HG02763 (cell line): ENCODE data around the gene LRRC18.

Experiments used
- ATAC-seq: cut with Tn5 transposase; IDR thresholded peaks from one replicate; pipeline ENCODE4 v1.9.1; 2021; ENCODE audit warnings: mild to moderate bottlenecking, moderate library complexity; ENCODE audit not compliant: unreplicated experiment

Gene LRRC18

DNA sequence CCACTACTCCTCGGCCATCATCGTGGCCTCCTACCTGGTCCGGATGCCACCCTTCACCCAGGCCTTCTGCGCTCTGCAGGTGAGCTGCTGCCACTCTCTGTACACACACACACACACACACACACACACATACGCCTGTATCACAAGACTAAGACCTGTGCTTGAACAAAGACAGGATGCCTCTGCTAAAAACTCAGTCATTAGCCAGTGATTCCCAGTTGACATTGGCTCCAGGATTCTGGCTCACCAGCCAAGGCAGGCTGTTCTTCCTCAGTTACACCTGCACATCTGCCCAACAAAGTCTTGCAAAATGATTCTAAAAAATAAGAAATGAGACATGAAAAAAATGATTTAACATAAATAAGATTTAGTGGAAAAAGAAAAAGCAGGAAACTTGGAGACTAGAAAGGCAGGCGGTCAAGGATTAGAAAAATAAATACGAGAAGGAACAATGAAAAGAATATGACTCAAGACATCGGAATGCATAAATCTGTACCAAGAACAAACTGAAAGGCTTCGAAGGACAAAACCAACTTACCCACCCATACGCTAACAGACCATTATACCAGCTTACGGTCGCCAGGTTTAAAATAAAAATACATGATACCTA, 7.4 kb upstream of the LRRC18 start:
- no peak for ATAC-seq

DNA sequence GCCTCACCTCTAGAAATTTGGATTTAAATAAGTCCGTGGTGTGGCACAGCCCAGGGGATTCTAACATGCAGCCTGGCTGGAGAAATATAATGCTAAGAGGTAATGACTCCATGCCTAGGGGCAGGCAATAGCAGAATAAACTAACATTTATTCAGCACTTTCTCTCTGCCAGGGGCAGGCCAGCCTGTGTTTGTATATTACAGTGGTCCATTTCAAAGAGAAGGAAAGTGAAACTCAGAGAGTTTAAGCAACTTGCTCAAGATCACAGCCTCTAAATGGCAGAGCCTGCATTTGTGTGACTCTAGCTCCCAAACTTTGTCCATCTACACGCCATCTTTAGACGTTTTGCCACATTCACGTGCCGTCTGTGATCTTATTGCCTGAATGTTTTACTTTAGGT, 6.7 kb upstream of the LRRC18 start:
- no peak for ATAC-seq

DNA sequence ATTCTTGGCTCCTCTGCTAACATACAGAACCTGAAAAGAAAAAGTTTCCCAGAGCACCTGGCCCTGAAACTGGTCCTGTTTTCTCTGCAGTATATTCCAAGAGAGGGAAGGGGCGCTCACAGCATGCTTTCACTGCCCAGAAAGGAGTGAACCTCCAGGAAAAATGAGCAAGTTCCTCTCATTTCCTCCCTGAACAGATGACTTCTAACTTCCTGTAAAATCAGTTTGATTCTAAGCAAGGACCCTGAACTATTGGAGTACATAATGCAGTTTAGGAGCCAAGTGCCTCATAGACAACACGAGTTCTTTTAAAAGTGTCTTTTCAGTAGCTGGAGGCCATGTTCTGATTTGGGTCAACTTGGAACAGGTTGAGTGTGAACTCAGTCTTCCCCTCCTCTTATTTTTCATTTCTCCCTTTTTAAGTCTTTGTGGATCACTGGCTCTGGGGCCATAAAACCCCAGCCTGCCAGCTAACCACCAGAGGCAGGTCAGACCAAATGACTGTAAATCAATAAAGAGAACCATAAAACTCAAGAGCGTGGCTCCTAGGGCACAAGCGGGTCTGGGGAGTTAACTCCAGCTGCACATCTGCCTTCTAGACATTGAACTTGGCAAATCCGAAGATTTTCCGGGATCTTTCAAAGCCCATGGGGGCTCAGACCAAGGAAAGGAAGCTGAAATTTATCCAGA, 5.9 kb upstream of the LRRC18 start:
- no peak for ATAC-seq

DNA sequence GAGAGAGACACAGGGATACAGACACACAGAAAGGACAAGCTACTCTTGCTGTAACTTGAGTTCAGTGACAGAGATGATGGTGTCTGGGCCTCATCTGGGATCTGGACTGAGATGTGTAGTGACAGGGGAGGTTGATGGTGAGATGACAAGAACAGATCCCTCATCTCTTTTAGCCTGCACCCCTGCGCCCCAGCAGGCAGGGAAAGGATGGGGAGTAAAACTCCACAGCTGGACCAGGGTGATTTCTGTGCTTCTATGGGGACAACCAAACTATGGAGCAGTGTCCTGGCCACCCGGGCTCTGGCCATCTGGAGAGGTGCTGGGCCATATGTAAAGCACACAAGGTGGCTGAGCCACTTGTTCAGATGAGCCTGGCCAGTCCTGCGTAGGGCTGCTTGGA, 4.5 kb upstream of the LRRC18 start:
- no peak for ATAC-seq

DNA sequence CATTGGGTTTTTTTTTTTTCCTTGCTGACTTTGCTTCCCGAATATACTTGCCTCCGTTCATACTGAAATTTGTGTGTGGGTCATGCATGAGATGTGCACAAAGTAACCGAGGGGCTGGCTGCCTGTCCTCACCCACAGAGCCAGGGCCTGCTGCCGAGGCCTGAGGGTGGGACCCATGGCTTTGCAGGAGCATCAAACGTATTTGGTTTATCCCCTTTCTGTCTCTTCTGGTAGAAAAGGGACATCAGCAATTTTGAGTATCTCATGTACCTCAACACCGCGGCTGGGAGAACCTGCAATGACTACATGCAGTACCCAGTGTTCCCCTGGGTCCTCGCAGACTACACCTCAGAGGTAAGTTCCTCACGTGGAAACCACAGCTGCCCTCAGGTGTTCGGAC, 3.5 kb upstream of the LRRC18 start:
- ATAC-seq, result no peak

DNA sequence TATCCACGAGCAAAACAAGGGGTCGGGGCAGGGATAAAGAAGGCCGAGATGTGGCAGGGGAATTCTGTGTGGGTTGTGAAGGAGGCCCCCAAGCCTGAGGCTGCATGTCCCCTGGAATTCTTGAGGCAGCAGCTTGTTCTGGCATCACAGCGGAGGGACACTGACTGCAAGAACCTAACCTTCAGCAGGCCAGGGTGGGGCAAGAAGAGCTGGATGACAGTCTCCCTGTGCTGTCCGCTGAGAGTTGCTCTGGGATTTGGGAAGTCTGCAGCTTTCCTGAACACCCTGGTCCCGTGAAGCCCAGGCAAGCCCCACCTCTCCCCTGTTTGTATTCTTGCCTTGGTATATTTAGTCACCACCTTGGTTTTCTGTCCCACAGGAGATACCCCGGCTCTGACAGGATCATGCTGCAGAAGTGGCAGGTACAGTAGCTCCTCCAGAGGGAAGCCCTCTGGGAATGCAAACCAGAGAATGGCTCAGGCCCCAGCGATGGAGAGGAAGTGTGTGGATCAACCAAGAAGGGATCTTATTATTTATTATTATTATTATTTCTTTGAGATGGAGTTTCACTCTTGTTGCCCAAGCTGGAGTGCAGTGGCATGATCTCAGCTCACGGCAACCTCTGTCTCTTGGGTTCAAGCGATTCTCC, 1.9 kb upstream of the LRRC18 start:
- ATAC-seq, result no peak

DNA sequence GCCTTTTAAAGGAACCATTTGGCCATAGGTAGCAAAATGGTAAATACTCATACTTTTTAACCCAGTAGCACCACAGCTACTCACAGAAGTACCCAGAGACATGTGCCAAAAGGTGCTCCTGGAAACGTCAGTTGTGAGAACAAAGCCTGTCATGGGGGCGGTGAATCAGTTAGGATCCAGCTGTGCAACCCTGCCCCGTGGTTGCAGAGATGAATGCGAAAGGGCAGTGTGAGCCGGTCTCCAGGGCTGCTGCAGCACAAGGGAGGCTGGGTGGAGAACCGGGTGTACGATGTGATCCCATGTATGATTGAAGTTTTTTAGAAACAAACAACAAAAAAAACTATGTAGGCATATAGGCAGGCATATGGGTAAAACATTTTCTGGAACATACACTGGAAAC, 1.3 kb upstream of the LRRC18 start:
- no peak for ATAC-seq

DNA sequence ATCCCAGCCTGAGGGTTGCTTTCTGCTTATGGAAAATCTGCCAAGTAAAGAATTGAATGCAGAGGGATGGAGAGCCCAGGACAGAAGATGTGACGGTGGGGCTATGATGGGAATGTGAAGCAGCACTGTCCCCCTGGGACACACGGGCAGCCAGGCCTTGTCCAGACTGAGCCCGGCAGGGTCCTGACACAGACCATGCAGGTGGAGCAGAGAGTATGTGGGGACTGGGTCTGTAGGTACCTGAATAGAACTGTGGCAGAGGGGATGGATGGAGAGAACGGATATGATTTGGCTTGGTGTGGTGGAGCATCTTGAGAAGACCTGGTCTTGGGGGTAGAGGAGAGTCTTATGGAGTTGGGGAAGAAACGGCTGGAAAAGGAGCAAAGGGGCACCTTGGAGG, 732 bp upstream of the LRRC18 start:
- no peak for ATAC-seq

DNA sequence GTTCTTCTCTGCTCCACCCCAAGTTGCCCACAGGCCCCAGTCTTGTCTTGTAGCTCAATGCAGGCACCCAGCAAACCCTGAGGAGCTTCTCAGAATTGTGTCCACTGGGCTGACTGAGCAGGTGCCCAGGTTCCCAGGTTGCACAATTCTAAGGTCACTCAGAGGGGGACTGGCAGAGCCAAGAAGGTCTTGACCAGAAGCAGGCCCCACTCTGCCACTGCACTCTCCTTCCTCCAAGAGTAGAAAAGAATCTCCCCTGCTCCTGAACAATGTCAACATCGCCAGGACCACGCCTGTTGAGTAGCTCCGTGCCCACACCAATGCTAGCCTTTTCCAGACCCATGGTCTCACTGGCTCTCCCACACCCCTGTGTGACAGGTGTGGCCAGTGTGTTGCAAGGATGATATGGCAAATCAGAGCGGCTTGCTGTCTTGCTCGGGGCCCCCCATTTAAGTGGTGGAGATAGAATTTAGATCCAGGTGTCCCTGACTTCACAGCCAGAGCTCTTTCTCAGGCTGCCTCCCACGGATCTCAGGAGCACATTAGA, 577 bp downstream of the LRRC18 start:
- ATAC-seq, result no peak

DNA sequence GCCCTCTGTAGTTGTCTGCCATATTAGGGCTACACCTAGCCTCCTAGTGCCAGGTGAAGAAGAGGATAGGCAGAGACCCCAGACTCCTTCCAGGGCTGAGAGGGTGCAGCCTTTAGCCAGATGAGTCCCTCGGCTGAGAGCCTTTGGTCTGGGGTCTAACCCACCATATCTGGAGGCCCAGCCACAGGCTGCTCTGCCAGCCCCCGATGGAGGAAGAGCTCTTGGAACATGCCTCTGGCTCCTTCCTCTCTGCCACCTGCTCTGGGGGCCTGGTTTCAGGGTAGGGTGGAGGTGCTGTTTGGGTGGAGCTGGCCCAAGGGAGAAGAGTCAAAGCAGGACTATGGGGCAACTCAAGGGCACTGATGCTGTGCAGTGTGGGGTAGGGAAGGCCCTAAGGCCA, 1.4 kb downstream of the LRRC18 start:
- no peak for ATAC-seq

DNA sequence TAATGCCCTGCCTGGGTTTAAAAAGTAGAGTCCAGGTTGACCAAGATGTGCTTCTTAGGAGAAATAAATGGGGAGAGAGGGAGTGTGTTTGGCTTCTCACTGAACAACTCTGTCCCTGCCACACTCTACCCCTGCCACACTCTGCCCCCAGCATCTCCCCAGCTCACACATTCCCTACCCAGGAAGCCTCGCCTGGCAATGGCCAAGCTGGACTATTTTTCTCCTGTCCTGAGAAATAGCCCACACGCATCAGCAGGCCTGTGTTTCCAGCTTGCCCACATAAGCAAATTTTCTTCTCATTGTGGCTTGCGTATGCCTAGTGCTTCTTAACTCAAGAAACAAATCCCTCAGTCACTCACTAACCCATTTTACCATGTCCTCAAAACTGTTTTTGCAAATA, 1.8 kb downstream of the LRRC18 start:
- ATAC-seq, result no peak

DNA sequence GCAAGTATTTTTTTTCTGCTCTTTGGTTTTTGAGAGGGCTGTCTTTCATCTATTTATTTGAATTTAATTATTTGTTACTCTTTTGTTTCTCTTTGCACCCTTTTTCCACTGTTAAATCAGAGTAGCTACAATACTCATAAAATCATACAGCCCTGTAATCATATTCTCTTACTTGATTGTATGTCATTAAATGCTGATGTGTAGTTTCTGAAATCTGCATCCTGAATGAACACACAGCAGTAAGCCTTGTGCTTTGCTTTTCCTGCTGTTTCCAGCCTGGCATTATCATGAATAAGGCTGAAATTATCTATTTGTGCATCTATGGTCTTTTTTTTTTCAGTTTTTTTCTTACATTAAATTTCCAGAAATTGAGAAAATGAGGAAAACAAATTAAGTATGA, 4.1 kb downstream of the LRRC18 start:
- no peak for ATAC-seq

DNA sequence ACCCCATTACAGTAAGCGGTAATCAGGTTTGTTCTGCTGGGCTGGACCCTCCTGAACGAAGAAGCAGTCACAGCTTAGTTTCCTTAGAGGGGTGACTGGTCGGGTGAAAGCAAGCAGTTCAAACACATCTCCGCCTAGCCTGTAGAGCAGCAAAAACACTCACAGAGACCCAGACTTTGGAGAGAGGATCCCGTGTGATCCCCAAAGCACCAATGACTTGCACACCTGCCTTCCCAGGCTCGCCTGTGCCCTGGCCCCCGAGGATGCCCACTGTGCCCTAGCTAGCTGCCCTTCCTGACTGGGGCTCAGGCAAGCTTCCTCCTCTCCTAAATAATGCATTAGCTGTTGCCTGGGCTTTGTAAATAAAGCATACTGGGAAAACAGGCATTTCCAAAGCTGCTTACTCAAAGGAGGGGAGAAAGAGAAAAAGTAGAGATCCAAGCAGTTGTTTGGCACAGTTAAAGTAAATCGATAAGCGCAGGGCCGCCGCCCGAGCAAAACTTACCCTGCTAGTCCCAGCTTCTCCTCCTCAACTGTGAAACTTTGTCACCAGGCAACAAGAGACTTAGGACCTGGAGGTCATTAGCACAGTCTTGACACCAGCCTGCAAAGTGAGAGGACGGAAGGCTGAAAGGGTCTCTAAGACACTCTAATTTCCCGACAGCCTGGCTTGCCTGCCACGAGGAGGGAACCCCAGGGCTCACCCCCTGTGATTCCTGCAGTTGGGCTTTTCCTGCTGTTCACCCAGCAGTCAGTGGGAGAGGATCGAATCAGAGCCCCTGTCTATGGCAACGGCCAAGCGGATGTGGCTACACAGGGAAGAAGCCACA, 4.8 kb downstream of the LRRC18 start:
- ATAC-seq, result no peak

DNA sequence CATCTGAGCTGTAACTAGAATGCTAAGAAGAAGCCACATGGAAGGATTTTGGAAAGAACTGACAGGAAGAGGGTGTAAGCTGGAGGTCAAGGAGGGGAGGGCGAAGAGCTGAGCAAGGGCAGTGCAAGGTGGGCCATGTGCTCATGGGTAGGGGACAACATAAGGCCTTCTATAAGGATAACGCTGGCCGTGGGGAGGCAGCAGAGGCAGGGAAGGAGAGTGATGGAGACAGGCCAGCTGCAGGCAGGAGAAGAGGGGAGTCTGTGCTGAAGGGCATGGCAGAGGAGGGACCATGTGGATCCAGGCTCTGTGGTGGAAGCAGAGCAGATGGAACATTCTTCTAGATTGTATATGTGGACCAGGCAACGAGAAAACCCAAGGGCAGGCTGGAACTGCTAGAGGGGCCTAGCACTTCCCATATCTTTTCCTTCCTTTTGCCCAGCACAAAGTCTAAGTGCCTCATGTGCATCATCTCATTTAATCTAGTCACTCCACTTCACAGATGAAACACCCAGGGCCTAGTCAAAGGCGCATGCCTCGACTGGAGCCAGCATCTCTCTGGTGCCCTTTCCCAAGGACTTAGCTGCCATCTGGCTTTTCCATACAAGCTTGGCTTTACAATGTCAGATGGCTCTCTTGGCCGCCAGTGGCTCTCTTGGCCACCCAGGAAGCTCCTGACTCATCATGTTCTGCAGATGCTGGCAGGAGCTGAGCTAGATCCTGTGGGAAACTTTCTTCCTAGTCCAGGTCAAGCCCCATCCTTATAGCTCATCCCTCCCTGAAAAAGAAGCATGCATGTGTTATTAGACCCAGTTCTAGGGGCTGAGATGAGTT, 6.6 kb downstream of the LRRC18 start:
- no peak for ATAC-seq

DNA sequence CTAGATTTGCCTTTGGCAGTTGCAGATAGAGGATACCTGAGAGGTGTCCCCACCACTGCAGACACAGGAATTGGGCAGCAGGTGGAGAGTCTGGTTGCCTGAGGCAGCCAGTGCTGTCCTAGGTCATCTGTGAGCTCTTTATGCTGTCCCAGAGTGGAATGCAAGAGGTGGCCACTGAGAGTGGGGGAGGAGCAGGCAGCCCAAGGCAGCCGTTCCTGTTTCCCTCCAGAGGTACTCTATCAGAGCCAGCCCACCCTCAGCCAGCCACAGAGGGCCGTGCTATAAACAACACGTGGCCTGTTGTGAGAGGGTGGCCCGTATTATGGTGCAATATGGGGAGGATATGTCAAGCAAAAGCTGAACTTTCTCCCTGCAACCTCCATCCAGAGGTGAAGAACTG, 8.5 kb downstream of the LRRC18 start:
- no peak for ATAC-seq

DNA sequence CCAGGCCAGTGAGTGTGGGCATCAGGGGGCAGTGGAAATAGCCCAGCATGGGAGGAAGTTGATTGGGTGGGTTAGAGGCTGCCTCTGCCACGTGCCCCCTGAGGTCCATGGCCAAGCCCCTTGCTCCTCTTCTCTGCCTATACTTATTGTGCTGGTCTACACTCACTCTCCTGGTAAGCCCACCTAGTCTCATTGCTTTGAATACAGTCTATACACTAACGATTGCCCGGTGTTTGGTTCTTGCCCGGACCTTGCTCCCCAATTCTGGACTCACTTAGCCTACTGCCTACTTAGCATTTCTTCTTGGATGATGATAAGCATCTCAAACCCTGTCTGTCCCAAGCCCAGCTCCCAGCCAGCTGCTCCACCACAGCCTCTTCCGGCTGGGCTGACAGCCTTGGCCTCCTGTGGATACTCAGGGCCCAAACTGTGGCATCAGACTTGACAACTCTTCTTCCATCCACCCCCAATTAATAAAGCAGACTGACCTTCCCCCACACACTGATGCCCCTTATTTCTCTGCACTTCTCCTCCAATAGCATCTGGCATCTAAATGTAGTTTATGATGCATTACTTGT, 10.1 kb downstream of the LRRC18 start:
- ATAC-seq, result no peak

DNA sequence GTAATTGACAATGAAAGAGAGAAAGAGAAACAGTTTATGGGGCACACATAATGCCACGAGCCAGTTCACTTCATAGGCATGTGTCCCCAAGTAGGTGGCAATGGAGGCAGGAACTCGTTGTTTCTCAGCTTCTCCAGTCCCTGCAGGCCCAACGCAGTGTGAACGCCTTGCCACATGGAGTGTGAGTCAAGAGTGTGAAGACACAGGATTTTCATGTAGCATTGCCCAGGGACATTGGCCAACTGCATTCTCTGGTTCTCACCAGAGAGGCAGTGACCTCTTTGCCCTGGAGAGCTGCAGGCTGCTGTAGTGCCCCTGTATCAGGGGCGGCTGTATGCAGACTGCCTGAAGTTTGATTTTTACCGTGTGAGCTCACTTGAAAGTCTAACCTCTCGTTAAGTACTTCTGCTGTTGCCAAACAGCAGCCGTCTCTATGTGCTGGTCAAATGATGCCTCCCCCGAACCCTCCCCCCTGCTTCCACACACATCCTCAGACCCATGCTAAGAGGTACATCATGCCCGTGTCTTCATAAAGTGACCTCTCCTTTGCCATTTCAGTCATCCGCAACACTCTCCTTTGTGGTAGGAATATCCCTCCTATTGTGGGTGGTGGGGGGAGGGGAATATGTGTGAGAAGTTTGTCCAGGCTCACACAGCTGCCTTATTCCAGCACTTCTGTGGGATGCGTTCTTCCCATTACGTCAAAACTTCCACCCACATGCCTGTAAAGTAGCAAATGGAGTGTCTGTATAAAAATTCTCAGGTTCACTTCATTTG, 12.7 kb downstream of the LRRC18 start:
- no peak for ATAC-seq

DNA sequence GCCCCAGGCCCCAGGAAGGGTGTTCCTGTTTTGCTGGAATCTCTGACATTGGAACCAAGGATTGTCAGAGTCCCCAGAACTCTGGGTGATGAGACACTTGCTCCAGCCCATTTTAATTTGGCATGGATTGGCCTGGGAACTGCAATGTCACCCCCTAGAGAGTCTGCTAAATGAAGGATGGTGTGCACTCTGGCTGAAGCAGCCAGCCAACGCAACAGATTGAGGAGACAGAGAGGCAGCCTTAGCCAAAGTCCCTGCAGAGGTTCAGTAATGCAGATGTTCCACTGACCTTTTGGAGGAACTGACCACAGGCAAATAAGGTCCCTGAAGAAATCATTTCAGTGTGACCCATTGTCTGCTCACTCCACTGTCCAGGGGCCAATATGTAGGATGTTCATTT, 13.4 kb downstream of the LRRC18 start:
- no peak for ATAC-seq

DNA sequence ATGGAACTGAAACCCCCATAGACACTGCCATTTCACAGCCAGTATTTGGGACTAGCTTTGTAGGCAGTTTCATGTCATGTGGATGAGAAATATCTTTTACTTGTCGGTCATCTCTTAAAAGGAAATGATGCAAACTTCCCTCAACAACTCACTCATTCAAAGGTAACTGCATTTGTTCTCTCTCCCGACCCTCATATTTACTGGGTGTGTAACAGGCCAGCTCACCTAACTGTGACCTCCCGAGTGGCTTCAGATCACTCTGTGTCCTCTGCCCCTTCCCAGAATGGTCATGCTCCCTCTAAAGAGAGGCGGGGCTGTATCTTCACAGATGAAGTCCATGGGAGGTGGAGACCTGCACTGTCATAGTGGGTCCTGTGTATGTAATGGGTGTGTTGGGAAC, 14.7 kb downstream of the LRRC18 start:
- ATAC-seq, result no peak
